Panc1 (cell line): Measurements from ENCODE around the gene MYL10. TPM values are rescaled to one million over a fixed set of nuclear protein-coding genes. Genes with fewer than 3 reads are reported as not detected.

Experiments used
- ATAC-seq: fragments of 200-7000 bp; cut with Tn5 transposase; 2 replicates; pipeline ENCODE4 v1.9.1; 2020; ENCODE audit warnings: mild to moderate bottlenecking, moderate library complexity
- BruUV-seq: library from RNA; stranded (reverse); fragments of 400-500 nt; replicated peaks from 2 replicates; lab custom pipeline; 2021; lab: Mats Ljungman, UMichigan
- CTCF ChIA-PET: fragments of 300-600 bp; sonication (Branson Sonifier 250); formaldehyde crosslinking; loops from one replicate; lab custom pipeline; 2022; ENCODE audit warnings: antibody characterized with exemption; lab: Charles Lee
- POLR2A ChIA-PET: fragments of 300-600 bp; sonication (Branson Sonifier 250); formaldehyde crosslinking; loops from one replicate; lab custom pipeline; 2022; ENCODE audit warnings: antibody characterized with exemption; lab: Charles Lee
- DNase-seq: peaks from one replicate; pipeline ENCODE4 v3.0.0-alpha.2; 2010; ENCODE audit warnings: low read depth, low spot score
- H3K27ac ChIP-seq: 2 replicates; pipeline ENCODE4 v1.5.1; 2011; ENCODE audit warnings: mild to moderate bottlenecking, low read length, inconsistent platforms
- H3K27me3 ChIP-seq: fragments of 200-500 bp; sonication (Bioruptor generic); 2 replicates; pipeline ENCODE4 v1.6.0; 2014; ENCODE audit warnings: low read length, inconsistent platforms; ENCODE audit not compliant: control insufficient read depth, insufficient read depth
- H3K36me3 ChIP-seq: fragments of 200-500 bp; sonication (Bioruptor generic); 2 replicates; pipeline ENCODE4 v1.5.1; 2014; ENCODE audit warnings: inconsistent platforms, mild to moderate bottlenecking, low read length, moderate library complexity; ENCODE audit not compliant: control insufficient read depth, insufficient read depth
- H3K4me1 ChIP-seq: 2 replicates; pipeline ENCODE4 v1.5.1; 2011; ENCODE audit warnings: inconsistent platforms, mild to moderate bottlenecking, low read length, moderate library complexity; ENCODE audit not compliant: control insufficient read depth, insufficient read depth
- H3K4me3 ChIP-seq, 2 experiments: 2 replicates each; pipeline ENCODE4 v1.5.1; 2011 to 2012; ENCODE audit warnings: low read depth in 2 of 2, low read length in 2 of 2, mild to moderate bottlenecking in 2 of 2, inconsistent platforms in 1 of 2, moderate library complexity in 1 of 2
- H3K9me3 ChIP-seq: fragments of 200-500 bp; sonication (Bioruptor generic); 2 replicates; pipeline ENCODE4 v1.5.1; 2014; ENCODE audit warnings: low read depth, mild to moderate bottlenecking, inconsistent platforms, low read length, moderate library complexity; ENCODE audit not compliant: control insufficient read depth, insufficient read depth
- CTCF ChIP-seq: fragments of 450-650 bp; IDR thresholded peaks from 2 replicates; pipeline ENCODE4 v1.5.1; 2017; ENCODE audit warnings: mild to moderate bottlenecking
- POLR2AphosphoS5 ChIP-seq: IDR thresholded peaks from 2 replicates; pipeline ENCODE4 v1.6.1; 2012; ENCODE audit warnings: mild to moderate bottlenecking, low read depth, low read length, moderate library complexity
- REST ChIP-seq, 2 experiments: IDR thresholded peaks; 2 replicates each; pipeline ENCODE4 v1.6.1; 2011 to 2012; ENCODE audit warnings: low read depth in 2 of 2, control low read depth in 1 of 2, low read length in 1 of 2, mild to moderate bottlenecking in 1 of 2, moderate library complexity in 1 of 2; ENCODE audit not compliant: insufficient read depth in 1 of 2
- SIN3A ChIP-seq: IDR thresholded peaks from 2 replicates; pipeline ENCODE4 v1.6.1; 2012; ENCODE audit warnings: low read depth, mild to moderate bottlenecking, low read length, moderate library complexity, borderline replicate concordance; ENCODE audit not compliant: insufficient read depth
- TCF7L2 ChIP-seq: IDR thresholded peaks from 2 replicates; pipeline ENCODE4 v1.6.1; 2011; ENCODE audit warnings: mild to moderate bottlenecking, low read depth, low read length, inconsistent platforms
- in situ Hi-C: cut with HindIII; loops from 2 replicates; pipeline ENCODE4 v1.10.0; 2016; ENCODE audit warnings: low sequenced_read_pairs, low pct_unique_long_range_greater_than_20kb
- intact Hi-C: fragments of 100-400 bp; cut with micrococcal nuclease; formaldehyde crosslinking; loops from one replicate; pipeline ENCODE4 v1.10.0; 2022; ENCODE audit not compliant: unreplicated experiment
- total RNA-seq: library from RNA; stranded (reverse); gene quantifications from one replicate; pipeline ENCODE4 v1.2.1, GENCODE V29; 2021; ENCODE audit not compliant: unreplicated experiment

MYL10 gene
- total RNA-seq, 1 experiment from 2014 or later: not detected

- ChIA-PET POLR2A (no interaction called here), CTCF (no interaction called here)
- H3K36me3 ChIP-seq: no peaks in the 10 kb centered on the region
- no peaks in the 10 kb centered on the region for H3K27me3 ChIP-seq
- intact Hi-C loops: no loop called here
- H3K9me3 ChIP-seq: no peaks in the 10 kb centered on the region
- ATAC-seq (no peak; the same call in 1 of the 2 replicates), DNase-seq (no peak)
- BruUV-seq: no TSS peak
- TF ChIP-seq REST (IDR thresholded peaks at IDR 0.05; ENCODE audit: insufficient read depth in 1 of 2, low read depth in 2 of 2, low read length in 1 of 2) (no peak), POLR2AphosphoS5 (no peak), CTCF (no peak), TCF7L2 (no peak), SIN3A (no peak)
- no peak overlapping the region for H3K27ac ChIP-seq
- H3K4me3 ChIP-seq: no peak overlapping the region
- in situ Hi-C loops: no loop called here
- H3K4me1 ChIP-seq: no peaks in the 10 kb centered on the region
Observed at GRCh38 chr7:101586078-101586905, 42.8 kb downstream of the MYL10 start.

GRCh38 chr7:101582971-101583370 lies 46.1 kb downstream of the MYL10 start:
- no peaks in the 10 kb centered on the region for H3K36me3 ChIP-seq
- DNase-seq (no peak), ATAC-seq (no peak)
- no peak overlapping the region for H3K4me3 ChIP-seq
- intact Hi-C loops (no loop called here), in situ Hi-C loops (no loop called here)
- no peaks in the 10 kb centered on the region for H3K4me1 ChIP-seq
- H3K27me3 ChIP-seq: no peaks in the 10 kb centered on the region
- no peak overlapping the region for H3K27ac ChIP-seq
- no TSS peak for BruUV-seq
- CTCF ChIA-PET: no interaction called here
- H3K9me3 ChIP-seq: no peaks in the 10 kb centered on the region
- POLR2A ChIA-PET: no interaction called here
- no peak for TF ChIP-seq TCF7L2
- TF ChIP-seq POLR2AphosphoS5: no peak
- no peak for TF ChIP-seq REST (IDR thresholded peaks at IDR 0.05; ENCODE audit: insufficient read depth in 1 of 2, low read depth in 2 of 2, low read length in 1 of 2)
- no peak for TF ChIP-seq CTCF
- no peak for TF ChIP-seq SIN3A
